Left ventricle myocardium superior (tissue), 1 donor: Measurements from ENCODE around the gene TCEAL4. TPM values are rescaled to one million over a fixed set of nuclear protein-coding genes. Genes with fewer than 3 reads are reported as not detected.
"Not testable (repeated sequence)": the region's sequence is repeated elsewhere in the genome, so short reads cannot be mapped to it uniquely, and the experiment has no call there.

Source experiments
- ATAC-seq: fragments of 200-7000 bp; cut with Tn5 transposase; one replicate; pipeline ENCODE4 v1.9.1; 2020; ENCODE audit warnings: mild to moderate bottlenecking, moderate library complexity
- DNase-seq: peaks from one replicate; pipeline ENCODE4 v3.0.0-alpha.2; 2020
- intact Hi-C: fragments of 100-400 bp; cut with micrococcal nuclease; formaldehyde crosslinking; loops from one replicate; pipeline ENCODE4 v1.11.0; 2022
- total RNA-seq: library from RNA; stranded (reverse); fragmentation: NEBNext Ultra II Directional; extraction: Animal tissue kit (Norgen Biotek cat#: 25700); gene quantifications from one replicate; pipeline ENCODE4 v1.2.1, GENCODE V29; 2021
- donor health status: DM: no; HTN: yes; CAD: no; lungs with severe emphysema.

The TCEAL4 gene
- total RNA-seq, 1 donor from 2014 or later: 66.1 TPM

- ATAC-seq (no peak), DNase-seq (no peak)
- intact Hi-C loops: no loop called here
Measured at GRCh38 chrX:103584596-103584995, 719 bp upstream of the TCEAL4 start.

GRCh38 chrX:103586314-103586646 lies 965 bp downstream of the TCEAL4 start:
- intact Hi-C loops: no loop called here
- DNase-seq: peak; percentile 23
- peak; percentile 59 for ATAC-seq

- DNase-seq: no peak
- intact Hi-C loops: no loop called here
- ATAC-seq: no peak
Measured at GRCh38 chrX:103586659-103587058, 1.3 kb downstream of the TCEAL4 start.

GRCh38 chrX:103592295-103592694 lies 7.0 kb downstream of the TCEAL4 start:
- ATAC-seq, intact Hi-C loops, DNase-seq: not testable (repeated sequence)

- DNase-seq, ATAC-seq, intact Hi-C loops: not testable (repeated sequence)
Measured at GRCh38 chrX:103595202-103595601, 9.9 kb downstream of the TCEAL4 start.

- DNase-seq: peak; percentile 74
- peak; percentile 96 for ATAC-seq
- intact Hi-C loops: no loop called here
Measured at GRCh38 chrX:103607364-103608305, 22.3 kb downstream of the TCEAL4 start, which contains the start of gene TCEAL3. Gene TCEAL3 (plus strand): TSS chrX:103607963. CDS start chrX:103609065, 1,102 bp downstream.

GRCh38 chrX:103608306-103608963 lies 23.1 kb downstream of the TCEAL4 start:
- intact Hi-C loops: no loop called here
- DNase-seq (peak; percentile 37), ATAC-seq (peak; percentile 63)

GRCh38 chrX:103610282-103610681 lies 25.0 kb downstream of the TCEAL4 start:
- DNase-seq: no peak
- intact Hi-C loops: no loop called here
- no peak for ATAC-seq

GRCh38 chrX:103613362-103613890 lies 28.1 kb downstream of the TCEAL4 start:
- DNase-seq (no peak), ATAC-seq (no peak)
- intact Hi-C loops: no loop called here

GRCh38 chrX:103614999-103615398 lies 29.7 kb downstream of the TCEAL4 start:
- DNase-seq (no peak), ATAC-seq (no peak)
- intact Hi-C loops: no loop called here

- ATAC-seq (no peak), DNase-seq (no peak)
- intact Hi-C loops: no loop called here
Measured at GRCh38 chrX:103615781-103616371, 30.6 kb downstream of the TCEAL4 start.

- no peak for DNase-seq
- intact Hi-C loops: no loop called here
- ATAC-seq: no peak
Measured at GRCh38 chrX:103616676-103617186, 31.4 kb downstream of the TCEAL4 start.

GRCh38 chrX:103624111-103624510 lies 38.8 kb downstream of the TCEAL4 start:
- intact Hi-C loops: no loop called here
- ATAC-seq (peak; percentile 24), DNase-seq (no peak)

GRCh38 chrX:103626855-103627254 lies 41.5 kb downstream of the TCEAL4 start:
- DNase-seq (no peak), ATAC-seq (no peak)
- intact Hi-C loops: no loop called here

GRCh38 chrX:103628386-103629317 lies 43.3 kb downstream of the TCEAL4 start, which contains the start of gene TCEAL1:
Gene TCEAL1 (plus strand): TSS chrX:103628975. CDS start chrX:103629917, 942 bp downstream.
- ATAC-seq: peak; percentile 75
- intact Hi-C loops: no loop called here
- DNase-seq: peak; percentile 78

- peak; percentile 77 for DNase-seq
- intact Hi-C loops: no loop called here
- peak; percentile 95 for ATAC-seq
Measured at GRCh38 chrX:103629318-103630170, 44.2 kb downstream of the TCEAL4 start.

GRCh38 chrX:103630171-103630511 lies 44.8 kb downstream of the TCEAL4 start:
- intact Hi-C loops: no loop called here

GRCh38 chrX:103631145-103631544 lies 45.8 kb downstream of the TCEAL4 start:
- intact Hi-C loops: no loop called here
- ATAC-seq (no peak), DNase-seq (no peak)

More at GRCh38 chrX:103630171-103630511, 44.8 kb downstream of the TCEAL4 start:
- DNase-seq (no peak), ATAC-seq (no peak)
